Neuronal stem cell (in vitro differentiated cells): Measurements from ENCODE around the gene PITHD1.
A peak's percentile ranks its signal among the peaks of the same experiment; 100 is the strongest.

Experiments used
- DNase-seq: peaks from one replicate; pipeline ENCODE4 v3.0.0-alpha.2; 2013; ENCODE audit warnings: low spot score
- H2AFZ ChIP-seq: one replicate; pipeline ENCODE4 v1.6.1; 2013; ENCODE audit warnings: mild to moderate bottlenecking, low read length, inconsistent platforms
- H2AK5ac ChIP-seq: 2 replicates; pipeline ENCODE4 v1.6.1; 2013; ENCODE audit warnings: low read depth, mild to moderate bottlenecking, inconsistent platforms, low read length, moderate library complexity, mixed read lengths
- H2BK120ac ChIP-seq: 2 replicates; pipeline ENCODE4 v1.6.1; 2013; ENCODE audit warnings: low read depth, mild to moderate bottlenecking, inconsistent platforms, low read length, moderate library complexity, mixed read lengths
- H2BK12ac ChIP-seq: one replicate; pipeline ENCODE4 v1.6.1; 2013; ENCODE audit warnings: low read length, inconsistent platforms
- H2BK15ac ChIP-seq: 2 replicates; pipeline ENCODE4 v1.6.1; 2013; ENCODE audit warnings: mild to moderate bottlenecking, low read length, inconsistent platforms, mixed read lengths
- H2BK5ac ChIP-seq: one replicate; pipeline ENCODE4 v1.6.1; 2013; ENCODE audit warnings: inconsistent platforms, mild to moderate bottlenecking, low read length, moderate library complexity
- H3K14ac ChIP-seq: one replicate; pipeline ENCODE4 v1.6.1; 2013; ENCODE audit warnings: low read length, inconsistent platforms
- H3K18ac ChIP-seq: 2 replicates; pipeline ENCODE4 v1.6.1; 2013; ENCODE audit warnings: low read length, inconsistent platforms
- H3K23ac ChIP-seq: 2 replicates; pipeline ENCODE4 v1.6.1; 2013; ENCODE audit warnings: low read depth, mild to moderate bottlenecking, mixed read lengths, low read length, inconsistent platforms; ENCODE audit not compliant: poor library complexity
- H3K27ac ChIP-seq: replicated peaks from 3 replicates; pipeline ENCODE4 v1.5.1; 2013; ENCODE audit warnings: low read length, inconsistent platforms
- H3K27me3 ChIP-seq, 3 experiments: 2 replicates each; pipeline ENCODE4 v1.6.1; 2013; ENCODE audit warnings: low read length in 3 of 3, mild to moderate bottlenecking in 2 of 3, inconsistent platforms in 1 of 3, low read depth in 1 of 3, mixed read lengths in 1 of 3, moderate library complexity in 1 of 3; ENCODE audit not compliant: control insufficient read depth in 3 of 3, insufficient read depth in 3 of 3
- H3K36me3 ChIP-seq, 2 donors: replicated peaks in 1 of 2; 2 replicates each; pipeline ENCODE4 v1.6.1; 2013; ENCODE audit warnings: low read length in 2 of 2; ENCODE audit not compliant: control insufficient read depth in 2 of 2, insufficient read depth in 2 of 2
- H3K4ac ChIP-seq: 2 replicates; pipeline ENCODE4 v1.6.1; 2013; ENCODE audit warnings: inconsistent platforms, mild to moderate bottlenecking, low read length, moderate library complexity
- H3K4me1 ChIP-seq, 2 donors: 1 replicate in 1 of 2; 2 replicates in 1 of 2; pipeline ENCODE4 v1.6.1; 2013; ENCODE audit warnings: low read length in 2 of 2, low read depth in 1 of 2; ENCODE audit not compliant: control insufficient read depth in 2 of 2, insufficient read depth in 1 of 2
- H3K4me2 ChIP-seq: one replicate; pipeline ENCODE4 v1.6.1; 2013; ENCODE audit warnings: mild to moderate bottlenecking, low read length, inconsistent platforms; ENCODE audit not compliant: insufficient read depth, poor library complexity, severe bottlenecking
- H3K4me3 ChIP-seq, 2 donors: 2 replicates each; pipeline ENCODE4 v1.5.1; 2013; ENCODE audit warnings: low read length in 2 of 2, mild to moderate bottlenecking in 2 of 2, inconsistent platforms in 1 of 2, moderate library complexity in 1 of 2
- H3K79me1 ChIP-seq: one replicate; pipeline ENCODE4 v1.6.1; 2013; ENCODE audit warnings: low read depth, mild to moderate bottlenecking, inconsistent platforms, low read length, moderate library complexity
- H3K9ac ChIP-seq: one replicate; pipeline ENCODE4 v1.6.1; 2013; ENCODE audit warnings: mild to moderate bottlenecking, low read depth, low read length, inconsistent platforms; ENCODE audit not compliant: poor library complexity
- H3K9me3 ChIP-seq, 2 donors: replicated peaks in 1 of 2; 2 replicates each; pipeline versions ENCODE3 to v1.6.1; 2013; ENCODE audit warnings: low read length in 2 of 2, mild to moderate bottlenecking in 2 of 2, inconsistent platforms in 1 of 2, low read depth in 1 of 2, mixed read lengths in 1 of 2, moderate library complexity in 1 of 2; ENCODE audit not compliant: control insufficient read depth in 2 of 2, insufficient read depth in 1 of 2
- H4K8ac ChIP-seq: one replicate; pipeline ENCODE4 v1.6.1; 2013; ENCODE audit warnings: low read depth, mild to moderate bottlenecking, inconsistent platforms, low read length, moderate library complexity
- H4K91ac ChIP-seq: one replicate; pipeline ENCODE4 v1.6.1; 2013; ENCODE audit warnings: low read length, low read depth, mild to moderate bottlenecking, inconsistent platforms; ENCODE audit not compliant: poor library complexity
- WGBS, 2 donors: extraction: QIAGEN DNeasy Blood & Tissue Kit; methylation state at CpG; one replicate each; pipeline ENCODE4 v1.1.7; 2013; ENCODE audit warnings: missing lambda C conversion rate in 2 of 2, mixed read lengths in 1 of 2; ENCODE audit not compliant: insufficient read length in 2 of 2, insufficient replicate concordance in 1 of 2; ENCODE audit errors: extremely low coverage in 2 of 2; 5-methylcytosine and 5-hydroxymethylcytosine counted together

Gene PITHD1

GRCh38 chr1:23807453-23807852, 29.2 kb downstream of the PITHD1 start:
- H3K4me1 ChIP-seq = peaks cover 0 to 2% of the 10 kb centered on the region in 2 donors
- H2BK5ac ChIP-seq = no peak overlapping the region
- H2AFZ ChIP-seq = no peak overlapping the region
- no CpG with 5 or more reads among the region's 3 CpGs for WGBS, 2 donors
- DNase-seq = no peak
- H3K79me1 ChIP-seq = no peaks in the 10 kb centered on the region
- no peak overlapping the region for H2BK12ac ChIP-seq
- no peaks in the 10 kb centered on the region for H3K27me3 ChIP-seq
- H4K91ac ChIP-seq = no peak overlapping the region
- H4K8ac ChIP-seq = no peak overlapping the region
- H3K23ac ChIP-seq = no peak overlapping the region
- no peak overlapping the region for H3K18ac ChIP-seq
- no peak overlapping the region for H3K4ac ChIP-seq
- H3K27ac ChIP-seq = no peak overlapping the region
- H2BK15ac ChIP-seq = no peak overlapping the region
- H3K9me3 ChIP-seq = no peaks in the 10 kb centered on the region
- no peak overlapping the region for H2AK5ac ChIP-seq
- no peak overlapping the region for H2BK120ac ChIP-seq
- no peak overlapping the region for H3K4me3 ChIP-seq
- H3K9ac ChIP-seq = no peak overlapping the region
- no peak overlapping the region for H3K4me2 ChIP-seq
- no peak overlapping the region for H3K14ac ChIP-seq
- peaks cover 11 to 21% of the 10 kb centered on the region in 2 donors for H3K36me3 ChIP-seq

- no peak overlapping the region for H2AFZ ChIP-seq
- H2BK12ac ChIP-seq = no peak overlapping the region
- H3K4me1 ChIP-seq = peaks cover 0 to 2% of the 10 kb centered on the region in 2 donors
- H3K36me3 ChIP-seq = peaks cover 18 to 31% of the 10 kb centered on the region in 2 donors
- H3K18ac ChIP-seq = no peak overlapping the region
- no peak overlapping the region for H2AK5ac ChIP-seq
- no peak overlapping the region for H4K8ac ChIP-seq
- H3K4ac ChIP-seq = no peak overlapping the region
- H3K9ac ChIP-seq = no peak overlapping the region
- no peak for DNase-seq
- H2BK15ac ChIP-seq = no peak overlapping the region
- H3K4me3 ChIP-seq = no peak overlapping the region
- no CpG with 5 or more reads among the region's 6 CpGs for WGBS, 2 donors
- H2BK5ac ChIP-seq = no peak overlapping the region
- no peaks in the 10 kb centered on the region for H3K27me3 ChIP-seq
- peaks cover 2% of the 10 kb centered on the region for H3K79me1 ChIP-seq
- H3K14ac ChIP-seq = no peak overlapping the region
- no peak overlapping the region for H2BK120ac ChIP-seq
- no peak overlapping the region for H3K4me2 ChIP-seq
- H3K23ac ChIP-seq = no peak overlapping the region
- H3K9me3 ChIP-seq = no peaks in the 10 kb centered on the region
- no peak overlapping the region for H4K91ac ChIP-seq
- H3K27ac ChIP-seq = no peak overlapping the region
These were observed 31.5 kb downstream of the PITHD1 start for GRCh38 chr1:23809751-23810171.

- Histone ChIP-seq H3K9me3 (no peaks in the 10 kb centered on the region), H2AK5ac (no peak overlapping the region), H3K4ac (no peak overlapping the region), H3K4me1 (peaks cover 0 to 2% of the 10 kb centered on the region in 2 donors), H2BK15ac (no peak overlapping the region), H3K36me3 (peaks cover 22 to 38% of the 10 kb centered on the region in 2 donors), H2BK120ac (no peak overlapping the region), H4K8ac (no peak overlapping the region), H3K27ac (no peak overlapping the region), H3K23ac (no peak overlapping the region), H3K18ac (no peak overlapping the region), H2BK12ac (no peak overlapping the region), H3K9ac (no peak overlapping the region), H2AFZ (no peak overlapping the region), H2BK5ac (no peak overlapping the region), H3K14ac (no peak overlapping the region), H4K91ac (no peak overlapping the region), H3K79me1 (peaks cover 2% of the 10 kb centered on the region), H3K4me3 (no peak overlapping the region), H3K4me2 (no peak overlapping the region), H3K27me3 (no peaks in the 10 kb centered on the region)
- no CpG with 5 or more reads among the region's 3 CpGs for WGBS, 2 donors
- DNase-seq = peak; percentile 40
These were observed 32.8 kb downstream of the PITHD1 start for GRCh38 chr1:23810818-23811540.

- H3K4me3 ChIP-seq = no peak overlapping the region
- H3K27me3 ChIP-seq = no peaks in the 10 kb centered on the region
- no peak overlapping the region for H3K14ac ChIP-seq
- no peak overlapping the region for H3K23ac ChIP-seq
- no peak for DNase-seq
- no peak overlapping the region for H2BK15ac ChIP-seq
- no peak overlapping the region for H3K4me2 ChIP-seq
- no peak overlapping the region for H4K91ac ChIP-seq
- no peak overlapping the region for H3K4ac ChIP-seq
- H2AFZ ChIP-seq = no peak overlapping the region
- H3K79me1 ChIP-seq = peaks cover 2% of the 10 kb centered on the region
- no peak overlapping the region for H2BK5ac ChIP-seq
- H3K27ac ChIP-seq = no peak overlapping the region
- no peak overlapping the region for H2BK120ac ChIP-seq
- H3K9me3 ChIP-seq = no peaks in the 10 kb centered on the region
- no peak overlapping the region for H2BK12ac ChIP-seq
- H3K36me3 ChIP-seq = peaks cover 20 to 46% of the 10 kb centered on the region in 2 donors
- H3K18ac ChIP-seq = no peak overlapping the region
- WGBS, 2 donors = no CpG with 5 or more reads among the region's 4 CpGs
- H3K9ac ChIP-seq = no peak overlapping the region
- no peak overlapping the region for H4K8ac ChIP-seq
- peaks cover 0 to 2% of the 10 kb centered on the region in 2 donors for H3K4me1 ChIP-seq
- H2AK5ac ChIP-seq = no peak overlapping the region
These were observed 35.8 kb downstream of the PITHD1 start for GRCh38 chr1:23814016-23814415.
